Naive thymus-derived CD4-positive, alpha-beta T cell (primary cell): ENCODE measurements around the gene RNPEP. TPM values are rescaled to one million over a fixed set of nuclear protein-coding genes. Genes with fewer than 3 reads are reported as not detected.

Experiments used
- microRNA-seq: library from miRNA; unstranded; fragments of <30 nt; microRNA quantifications from one replicate; pipeline ENCODE4 v1.2.0, GENCODE V29; 2022; ENCODE audit warnings: borderline microRNAs expressed
- polyA plus RNA-seq, 2 donors: library from polyadenylated mRNA; unstranded; fragments of 300-500 nt; fragmentation: Illumina TruSeq; gene quantifications; one replicate each; pipeline ENCODE4 v1.2.3, GENCODE V29; 2021
- total RNA-seq, 6 experiments: library from RNA in 5 of 6; stranded (reverse) in 5 of 6; gene quantifications; 1 replicate in 5 of 6; 2 replicates in 1 of 6; pipeline ENCODE4 v1.2.3 and lab custom pipeline; 2021 to 2026

The RNPEP gene
- total and polyA plus RNA-seq, 7 experiments from 2014 or later, result 19.4 to 43.4 (median 26.8) TPM

Small RNA genes within 50 kb of the gene (microRNA-seq; reads per million reads assigned to microRNA genes)
- gene MIR6740, result not detected

Other genes starting within 250 kb of the RNPEP start
- gene IPO9, start 153.5 kb upstream of the RNPEP start, total RNA-seq, result 10 to 100 TPM; 28.7 to 55.3 (median 37.9) TPM
- 10 to 100 TPM; 20.8 to 24.7 TPM for gene IPO9, start 153.5 kb upstream of the RNPEP start, polyA plus RNA-seq
- gene SHISA4, start 93.8 kb upstream of the RNPEP start, total RNA-seq, result 1 to 10 TPM in 2 of 5 experiments, under 1 TPM in 3; 0.30 to 1.4 (median 0.66) TPM
- gene SHISA4, start 93.8 kb upstream of the RNPEP start, polyA plus RNA-seq, result not detected
- gene LMOD1, start 36.1 kb upstream of the RNPEP start, total RNA-seq, result not detected
- gene LMOD1, start 36.1 kb upstream of the RNPEP start, polyA plus RNA-seq, result not detected
- gene TIMM17A, start 27.1 kb upstream of the RNPEP start, total RNA-seq, result 10 to 100 TPM; 27.1 to 58.4 (median 43.1) TPM
- 10 to 100 TPM; 20.6 to 25.5 TPM for gene TIMM17A, start 27.1 kb upstream of the RNPEP start, polyA plus RNA-seq
- 1 to 10 TPM in 3 of 5 experiments, under 1 TPM in 2; 0.19 to 2.8 (median 2.0) TPM for gene ELF3, start 27.9 kb downstream of the RNPEP start, total RNA-seq
- under 1 TPM in 1 of 2 donors, not detected in 1; 0.29 TPM for gene ELF3, start 27.9 kb downstream of the RNPEP start, polyA plus RNA-seq
- not detected for gene GPR37L1, start 140.3 kb downstream of the RNPEP start, total RNA-seq
- under 1 TPM; 0.02 to 0.09 TPM for gene GPR37L1, start 140.3 kb downstream of the RNPEP start, polyA plus RNA-seq
- gene ARL8A, start 162.1 kb downstream of the RNPEP start, total RNA-seq, result 10 to 100 TPM; 38.2 to 99.4 (median 54.3) TPM
- 1 to 10 TPM; 5.5 to 6.3 TPM for gene ARL8A, start 162.1 kb downstream of the RNPEP start, polyA plus RNA-seq
- 100 to 1,000 TPM in 2 of 5 experiments, 10 to 100 TPM in 3; 43.2 to 258 (median 97.0) TPM for gene PTPN7, start 178.0 kb downstream of the RNPEP start, total RNA-seq
- gene PTPN7, start 178.0 kb downstream of the RNPEP start, polyA plus RNA-seq, result 10 to 100 TPM; 40.4 to 78.6 TPM
- 1 to 10 TPM in 1 of 5 experiments, under 1 TPM in 3, not detected in 1; 0.16 to 5.8 (median 0.67) TPM for gene LGR6, start 211.2 kb downstream of the RNPEP start, total RNA-seq
- under 1 TPM; 0.22 to 0.29 TPM for gene LGR6, start 211.2 kb downstream of the RNPEP start, polyA plus RNA-seq